Measurements from ENCODE around the gene CD2. TPM values are rescaled to one million over a fixed set of nuclear protein-coding genes. Genes with fewer than 3 reads are reported as not detected.

CD2 gene
- total RNA-seq, 1 donor from 2014 or later: 11.4 TPM

GRCh38 chr1:116738673-116739370 is 15.4 kb upstream of the CD2 start:
- no peak for ATAC-seq
- TF ChIP-seq CTCF (IDR thresholded peaks at IDR 0.05): no peak
- Histone ChIP-seq H3K4me3 (no peak overlapping the region), H3K27me3 (no peaks in the 10 kb centered on the region), H3K36me3 (no peaks in the 10 kb centered on the region), H3K4me1 (peaks cover 8% of the 10 kb centered on the region), H3K9me3 (peaks cover 10% of the 10 kb centered on the region), H3K27ac (no peak overlapping the region)
- DNase-seq: no peak
- intact Hi-C loops (cut with DNase I): no loop called here

- Histone ChIP-seq H3K36me3 (no peaks in the 10 kb centered on the region), H3K4me1 (peaks cover 8% of the 10 kb centered on the region), H3K4me3 (no peak overlapping the region), H3K9me3 (peaks cover 14% of the 10 kb centered on the region), H3K27me3 (no peaks in the 10 kb centered on the region), H3K27ac (no peak overlapping the region)
- intact Hi-C loops (cut with DNase I): no loop called here
- ATAC-seq: no peak
- DNase-seq: no peak
- TF ChIP-seq CTCF (IDR thresholded peaks at IDR 0.05): no peak
These were observed 14.7 kb upstream of the CD2 start for GRCh38 chr1:116739371-116740012.

GRCh38 chr1:116740296-116740695 is 13.9 kb upstream of the CD2 start:
- H3K36me3 ChIP-seq: no peaks in the 10 kb centered on the region
- peaks cover 14% of the 10 kb centered on the region for H3K9me3 ChIP-seq
- no peak for TF ChIP-seq CTCF (IDR thresholded peaks at IDR 0.05)
- peaks cover 8% of the 10 kb centered on the region for H3K4me1 ChIP-seq
- no peak for DNase-seq
- no peak overlapping the region for H3K4me3 ChIP-seq
- no peaks in the 10 kb centered on the region for H3K27me3 ChIP-seq
- intact Hi-C loops (cut with DNase I): no loop called here
- no peak for ATAC-seq
- H3K27ac ChIP-seq: no peak overlapping the region

- Histone ChIP-seq H3K36me3 (no peaks in the 10 kb centered on the region), H3K27ac (no peak overlapping the region), H3K4me1 (peaks cover 8% of the 10 kb centered on the region), H3K4me3 (no peak overlapping the region), H3K27me3 (no peaks in the 10 kb centered on the region), H3K9me3 (peaks cover 14% of the 10 kb centered on the region)
- ATAC-seq (peak; percentile 15), DNase-seq (no peak)
- no peak for TF ChIP-seq CTCF (IDR thresholded peaks at IDR 0.05)
- intact Hi-C loops (cut with DNase I): no loop called here
These were observed 13.5 kb upstream of the CD2 start for GRCh38 chr1:116740746-116741145.

- peaks cover 14% of the 10 kb centered on the region for H3K9me3 ChIP-seq
- no peaks in the 10 kb centered on the region for H3K36me3 ChIP-seq
- no peak overlapping the region for H3K4me3 ChIP-seq
- DNase-seq (no peak), ATAC-seq (no peak)
- H3K4me1 ChIP-seq: peaks cover 8% of the 10 kb centered on the region
- H3K27me3 ChIP-seq: no peaks in the 10 kb centered on the region
- no peak for TF ChIP-seq CTCF (IDR thresholded peaks at IDR 0.05)
- intact Hi-C loops (cut with DNase I): no loop called here
- H3K27ac ChIP-seq: no peak overlapping the region
These were observed 12.2 kb upstream of the CD2 start for GRCh38 chr1:116741836-116742565.
